ENCODE measurements around the gene TMEM178B. TPM values are rescaled to one million over a fixed set of nuclear protein-coding genes. Genes with fewer than 3 reads are reported as not detected.
"Not testable (repeated sequence)": the region's sequence is repeated elsewhere in the genome, so short reads cannot be mapped to it uniquely, and the experiment has no call there.

Gene TMEM178B
- total and polyA plus RNA-seq, 2 of the 4 experiments (the other 2 are of a cell fraction) = under 0.01 to 0.05 TPM

DNA sequence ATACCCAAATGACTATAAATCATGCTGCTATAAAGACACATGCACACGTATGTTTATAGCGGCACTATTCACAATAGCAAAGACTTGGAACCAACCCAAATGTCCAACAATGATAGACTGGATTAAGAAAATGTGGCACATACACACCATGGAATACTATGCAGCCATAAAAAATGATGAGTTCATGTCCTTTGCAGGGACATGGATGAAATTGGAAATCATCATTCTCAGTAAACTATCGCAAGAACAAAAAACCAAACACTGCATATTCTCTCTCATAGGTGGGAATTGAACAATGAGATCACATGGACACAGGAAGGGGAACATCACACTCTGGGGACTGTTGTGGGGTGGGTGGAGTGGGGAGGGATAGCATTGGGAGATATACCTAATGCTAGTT is 35.8 kb upstream of the TMEM178B start:
- DNase-seq; H3K4me1 ChIP-seq (ENCODE audit: control insufficient read depth, insufficient read depth, low read length); H3K9me3 ChIP-seq (ENCODE audit: control insufficient read depth, insufficient read depth, low read length); H3K27me3 ChIP-seq (ENCODE audit: control insufficient read depth, insufficient read depth, low read length); H2BK5ac ChIP-seq (ENCODE audit: low read depth, low read length, poor library complexity, severe bottlenecking); H3K36me3 ChIP-seq (ENCODE audit: control insufficient read depth, insufficient read depth, low read length); H3K23ac ChIP-seq (ENCODE audit: low read depth, low read length); BruUV-seq (replicated peaks); H2BK120ac ChIP-seq (ENCODE audit: low read depth, low read length); H3K56ac ChIP-seq (ENCODE audit: extremely low read depth, insufficient read depth, low read length); H2AK9ac ChIP-seq (replicated peaks; ENCODE audit: low read depth, low read length, poor library complexity); H3K4me2 ChIP-seq (ENCODE audit: low read depth, low read length); H3K9ac ChIP-seq (ENCODE audit: low read depth, low read length); intact Hi-C loops (cut with micrococcal nuclease); H3K4ac ChIP-seq (ENCODE audit: low read depth, low read length); CTCF ChIA-PET; H2BK15ac ChIP-seq (ENCODE audit: low read depth, low read length); in situ Hi-C loops (cut with MboI; ENCODE audit: low sequenced_read_pairs); H4K20me1 ChIP-seq (ENCODE audit: insufficient read depth, low read length); H2AK5ac ChIP-seq (ENCODE audit: low read depth, low read length); H3K14ac ChIP-seq (replicated peaks; ENCODE audit: low read depth, low read length); H4K8ac ChIP-seq (ENCODE audit: low read depth in 2 of 2, low read length in 2 of 2); dilution Hi-C loops (cut with HindIII; ENCODE audit: low sequenced_read_pairs, unreplicated experiment); H4K5ac ChIP-seq (ENCODE audit: low read depth, low read length); H4K91ac ChIP-seq (ENCODE audit: insufficient read depth, low read depth, low read length); H3K27ac ChIP-seq (ENCODE audit: insufficient read depth, low read length); H2BK20ac ChIP-seq (ENCODE audit: low read depth, low read length); H3K9me1 ChIP-seq (ENCODE audit: insufficient read depth, low read length); H3K79me1 ChIP-seq (ENCODE audit: low read depth in 1 of 2, low read length in 2 of 2); H2AFZ ChIP-seq (replicated peaks; ENCODE audit: low read length, poor library complexity); ATAC-seq (ENCODE audit: low read depth); H3K4me3 ChIP-seq (ENCODE audit: insufficient read depth, low read depth, low read length); H3K18ac ChIP-seq (ENCODE audit: low read depth, low read length); POLR2A ChIA-PET (ENCODE audit: unreplicated experiment): not testable (repeated sequence)
- no CpG with 5 or more reads among the region's 3 CpGs for WGBS, 2 experiments (ENCODE audit: extremely low coverage in 2 of 2, insufficient read length in 1 of 2)

Data from IMR-90 (cell line).